NT2/D1 (cell line): ENCODE results near the gene MAP4K2.

ENCODE experiments used
- SUZ12 ChIP-seq: IDR thresholded peaks from 2 replicates; pipeline ENCODE4 v1.6.1; 2011; ENCODE audit not compliant: insufficient read length, insufficient read depth; ENCODE audit errors: extremely low read depth
- YY1 ChIP-seq: IDR thresholded peaks from 2 replicates; pipeline ENCODE4 v1.6.1; 2011; ENCODE audit not compliant: insufficient read length, insufficient read depth
- ZNF274 ChIP-seq: IDR thresholded peaks from 2 replicates; pipeline ENCODE4 v1.6.1; 2011; ENCODE audit warnings: mild to moderate bottlenecking, low read depth, low read length

- TF ChIP-seq YY1 (no peak), ZNF274 (no peak), SUZ12 (no peak)
Observed at GRCh38 chr11:64838600-64839334, 35.8 kb upstream of the MAP4K2 start.
